Neural cell (in vitro differentiated cells): ENCODE results near the gene IRS2. TPM values are rescaled to one million over a fixed set of nuclear protein-coding genes. Genes with fewer than 3 reads are reported as not detected.

ENCODE experiments used
- H2AFZ ChIP-seq: fragments of 200-600, 300-800 bp; sonication (generic), shearing (Covaris generic); 2 replicates; pipeline ENCODE4 v1.6.0; 2014; ENCODE audit warnings: low read depth, mild to moderate bottlenecking, antibody characterized with exemption, low read length, moderate library complexity
- H3F3A ChIP-seq: fragments of 200-600 bp; shearing (Covaris generic); 2 replicates; pipeline ENCODE4 v1.6.1; 2016; ENCODE audit warnings: mild to moderate bottlenecking, moderate library complexity, mixed read lengths, antibody characterized with exemption, low read length; ENCODE audit not compliant: insufficient read depth, poor library complexity, severe bottlenecking
- H3K27ac ChIP-seq: fragments of 200-600, 300-800 bp; sonication (generic), shearing (Covaris generic); 2 replicates; pipeline ENCODE4 v1.5.1; 2014; ENCODE audit warnings: mild to moderate bottlenecking, low read length, moderate library complexity
- H3K27me3 ChIP-seq: fragments of 300-800, 200-600 bp; sonication (generic), shearing (Covaris generic); 2 replicates; pipeline ENCODE4 v1.6.0; 2014; ENCODE audit warnings: mild to moderate bottlenecking, low read depth, low read length, moderate library complexity; ENCODE audit not compliant: insufficient read depth
- H3K36me3 ChIP-seq: fragments of 300-800, 200-600 bp; sonication (generic), shearing (Covaris generic); 2 replicates; pipeline ENCODE4 v1.5.1; 2014; ENCODE audit warnings: mild to moderate bottlenecking, antibody characterized with exemption, low read length, moderate library complexity; ENCODE audit not compliant: insufficient read depth
- H3K4me2 ChIP-seq: fragments of 300-800, 200-600 bp; sonication (generic), shearing (Covaris generic); 2 replicates; pipeline ENCODE4 v1.6.0; 2014; ENCODE audit warnings: mild to moderate bottlenecking, low read length
- H3K4me3 ChIP-seq: fragments of 300-800, 200-600 bp; sonication (generic), shearing (Covaris generic); 2 replicates; pipeline ENCODE4 v1.5.1; 2014; ENCODE audit warnings: mild to moderate bottlenecking, low read length, moderate library complexity
- H3K79me2 ChIP-seq: fragments of 200-600 bp; shearing (Covaris generic); replicated peaks from 2 replicates; pipeline ENCODE4 v1.6.0; 2014; ENCODE audit warnings: mild to moderate bottlenecking, low read length, moderate library complexity; ENCODE audit not compliant: insufficient read depth
- H3K9ac ChIP-seq: fragments of 300-800, 200-600 bp; sonication (generic), shearing (Covaris generic); 2 replicates; pipeline ENCODE4 v1.6.1; 2016; ENCODE audit warnings: mild to moderate bottlenecking, low read length, mixed read lengths
- H3K9me2 ChIP-seq: fragments of 200-600 bp; shearing (Covaris generic); 2 replicates; pipeline ENCODE4 v1.6.1; 2016; ENCODE audit warnings: mild to moderate bottlenecking, low read length, mixed read lengths; ENCODE audit not compliant: insufficient read depth
- H3K9me3 ChIP-seq: fragments of 200-600, 300-800 bp; sonication (generic), shearing (Covaris generic); 2 replicates; pipeline ENCODE4 v1.6.1; 2016; ENCODE audit warnings: mild to moderate bottlenecking, mixed run types, low read length, moderate library complexity, mixed read lengths
- H4K20me1 ChIP-seq: fragments of 200-600 bp; shearing (Covaris generic); 2 replicates; pipeline ENCODE4 v1.6.1; 2016; ENCODE audit warnings: mild to moderate bottlenecking, mixed run types; ENCODE audit not compliant: insufficient read depth
- CTCF ChIP-seq: fragments of 450-650 bp; IDR thresholded peaks from 2 replicates; pipeline ENCODE4 v1.5.1; 2014; ENCODE audit warnings: antibody characterized with exemption, mild to moderate bottlenecking, moderate library complexity; ENCODE audit not compliant: poor library complexity, severe bottlenecking
- EP300 ChIP-seq: fragments of 450-650 bp; conservative IDR thresholded peaks from 2 replicates; pipeline ENCODE4 v1.6.1; 2014; ENCODE audit warnings: antibody characterized with exemption, mild to moderate bottlenecking, moderate library complexity; ENCODE audit not compliant: poor library complexity, severe bottlenecking
- EZH2 ChIP-seq: fragments of 200-600, 300-800 bp; shearing (Covaris generic), sonication (generic); IDR thresholded peaks from 2 replicates; pipeline ENCODE4 v1.6.1; 2014; ENCODE audit warnings: antibody characterized with exemption, low read length, borderline replicate concordance, mild to moderate bottlenecking; ENCODE audit not compliant: insufficient read depth, poor library complexity, severe bottlenecking
- MXI1 ChIP-seq: fragments of 450-650 bp; conservative IDR thresholded peaks from 2 replicates; pipeline ENCODE4 v1.6.1; 2014; ENCODE audit warnings: antibody characterized with exemption, mild to moderate bottlenecking; ENCODE audit not compliant: poor library complexity, severe bottlenecking
- POLR2AphosphoS5 ChIP-seq: IDR thresholded peaks from 2 replicates; pipeline ENCODE4 v1.6.1; 2012
- RAD21 ChIP-seq: fragments of 450-650 bp; conservative IDR thresholded peaks from 2 replicates; pipeline ENCODE4 v1.6.1; 2014; ENCODE audit warnings: antibody characterized with exemption, mild to moderate bottlenecking, moderate library complexity
- SMC3 ChIP-seq: fragments of 450-650 bp; conservative IDR thresholded peaks from 2 replicates; pipeline ENCODE4 v1.6.1; 2014; ENCODE audit warnings: antibody characterized with exemption, mild to moderate bottlenecking, moderate library complexity; ENCODE audit not compliant: poor library complexity
- TAF1 ChIP-seq: IDR thresholded peaks from 2 replicates; pipeline ENCODE4 v1.6.1; 2012; ENCODE audit warnings: low read depth
- polyA plus RNA-seq: library from polyadenylated mRNA; depleted of rRNA; stranded (reverse); fragments of >200 nt; gene quantifications from 2 replicates; pipeline ENCODE4 v1.2.3, GENCODE V29; 2014
- TF ChIP-seq, protein P1 (sequence below): IDR thresholded peaks from 2 replicates; pipeline ENCODE4 v1.6.1; 2012; ENCODE audit warnings: borderline replicate concordance

The IRS2 gene
- polyA plus RNA-seq, 1 donor from 2014 or later: 7.1 TPM

DNA sequence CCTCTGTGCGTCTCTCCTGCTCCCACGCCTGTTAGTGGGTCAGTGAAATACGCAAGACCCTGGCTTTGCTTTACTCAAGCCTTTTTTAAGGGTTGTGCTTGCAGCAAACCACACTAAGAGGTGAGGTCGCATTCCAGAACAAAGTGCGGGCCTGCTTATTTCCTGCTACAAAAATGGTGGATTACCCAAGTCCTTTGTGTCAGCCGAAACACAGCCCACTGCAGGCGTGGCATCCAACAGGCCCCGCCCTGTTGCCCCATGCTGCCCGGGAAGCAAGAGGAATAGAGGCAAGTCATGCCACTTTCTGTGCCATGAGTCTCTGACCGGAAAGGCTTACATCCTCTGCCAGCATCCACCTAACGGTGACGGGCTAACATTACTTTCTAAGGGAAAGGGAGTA is 7.7 kb upstream of the IRS2 start:
- H4K20me1 ChIP-seq: no peaks in the 10 kb centered on the region
- H3K27ac ChIP-seq: no peak overlapping the region
- peaks cover 3% of the 10 kb centered on the region for H3F3A ChIP-seq
- no peak overlapping the region for H3K4me2 ChIP-seq
- H3K4me3 ChIP-seq: no peak overlapping the region
- no peaks in the 10 kb centered on the region for H3K9me3 ChIP-seq
- no peaks in the 10 kb centered on the region for H3K27me3 ChIP-seq
- H3K9me2 ChIP-seq: no peaks in the 10 kb centered on the region
- H3K79me2 ChIP-seq: no peaks in the 10 kb centered on the region
- H3K9ac ChIP-seq: no peak overlapping the region
- H3K36me3 ChIP-seq: no peaks in the 10 kb centered on the region
- no peak for TF ChIP-seq POLR2AphosphoS5
- no peak for TF ChIP-seq RAD21
- no peak for TF ChIP-seq EP300
- no peak for TF ChIP-seq TAF1
- TF ChIP-seq, protein P1, sequence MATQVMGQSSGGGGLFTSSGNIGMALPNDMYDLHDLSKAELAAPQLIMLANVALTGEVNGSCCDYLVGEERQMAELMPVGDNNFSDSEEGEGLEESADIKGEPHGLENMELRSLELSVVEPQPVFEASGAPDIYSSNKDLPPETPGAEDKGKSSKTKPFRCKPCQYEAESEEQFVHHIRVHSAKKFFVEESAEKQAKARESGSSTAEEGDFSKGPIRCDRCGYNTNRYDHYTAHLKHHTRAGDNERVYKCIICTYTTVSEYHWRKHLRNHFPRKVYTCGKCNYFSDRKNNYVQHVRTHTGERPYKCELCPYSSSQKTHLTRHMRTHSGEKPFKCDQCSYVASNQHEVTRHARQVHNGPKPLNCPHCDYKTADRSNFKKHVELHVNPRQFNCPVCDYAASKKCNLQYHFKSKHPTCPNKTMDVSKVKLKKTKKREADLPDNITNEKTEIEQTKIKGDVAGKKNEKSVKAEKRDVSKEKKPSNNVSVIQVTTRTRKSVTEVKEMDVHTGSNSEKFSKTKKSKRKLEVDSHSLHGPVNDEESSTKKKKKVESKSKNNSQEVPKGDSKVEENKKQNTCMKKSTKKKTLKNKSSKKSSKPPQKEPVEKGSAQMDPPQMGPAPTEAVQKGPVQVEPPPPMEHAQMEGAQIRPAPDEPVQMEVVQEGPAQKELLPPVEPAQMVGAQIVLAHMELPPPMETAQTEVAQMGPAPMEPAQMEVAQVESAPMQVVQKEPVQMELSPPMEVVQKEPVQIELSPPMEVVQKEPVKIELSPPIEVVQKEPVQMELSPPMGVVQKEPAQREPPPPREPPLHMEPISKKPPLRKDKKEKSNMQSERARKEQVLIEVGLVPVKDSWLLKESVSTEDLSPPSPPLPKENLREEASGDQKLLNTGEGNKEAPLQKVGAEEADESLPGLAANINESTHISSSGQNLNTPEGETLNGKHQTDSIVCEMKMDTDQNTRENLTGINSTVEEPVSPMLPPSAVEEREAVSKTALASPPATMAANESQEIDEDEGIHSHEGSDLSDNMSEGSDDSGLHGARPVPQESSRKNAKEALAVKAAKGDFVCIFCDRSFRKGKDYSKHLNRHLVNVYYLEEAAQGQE: no peak
- no peak for TF ChIP-seq EZH2
- no peak for TF ChIP-seq CTCF
- TF ChIP-seq SMC3: no peak
- TF ChIP-seq MXI1: no peak
- H2AFZ ChIP-seq: no peak overlapping the region

DNA sequence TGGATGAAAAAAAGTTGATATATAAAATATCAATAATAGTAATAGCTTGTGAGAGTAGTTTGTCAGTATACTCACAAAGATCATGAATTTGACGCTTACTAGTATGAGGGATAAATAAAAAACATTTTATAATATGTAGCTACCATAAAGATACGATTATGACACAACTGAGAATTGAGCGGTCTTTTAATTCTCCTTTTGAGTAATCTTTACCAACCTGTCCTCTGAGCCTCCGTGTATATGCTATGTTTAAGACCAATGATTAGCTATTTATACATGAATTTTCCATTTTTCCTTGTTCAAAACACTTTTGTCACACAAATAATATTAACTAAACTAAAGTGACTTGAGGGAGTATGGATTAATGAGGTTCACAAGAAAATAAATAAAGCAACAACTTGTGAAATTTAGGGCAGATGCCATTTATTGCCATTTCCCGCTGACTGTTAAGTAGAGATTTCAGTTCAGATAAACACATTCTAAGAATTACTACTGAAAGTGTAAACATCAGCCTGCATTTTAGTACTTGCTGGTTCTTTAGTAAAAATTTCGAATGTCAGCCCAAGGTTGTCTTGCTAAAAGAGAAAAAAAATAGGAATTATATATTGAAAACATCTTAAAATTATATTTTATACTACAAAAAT is 6.2 kb upstream of the IRS2 start:
- Histone ChIP-seq H3F3A (peaks cover 3% of the 10 kb centered on the region), H4K20me1 (no peaks in the 10 kb centered on the region), H3K9me3 (no peaks in the 10 kb centered on the region), H3K4me2 (no peak overlapping the region), H2AFZ (no peak overlapping the region), H3K4me3 (no peak overlapping the region), H3K9ac (no peak overlapping the region), H3K27ac (no peak overlapping the region), H3K79me2 (no peaks in the 10 kb centered on the region), H3K9me2 (no peaks in the 10 kb centered on the region), H3K27me3 (no peaks in the 10 kb centered on the region), H3K36me3 (no peaks in the 10 kb centered on the region)
- no peak for TF ChIP-seq SMC3
- no peak for TF ChIP-seq EZH2
